Heart right ventricle (tissue), 16 donors: ENCODE results near the gene RAC3. TPM values are rescaled to one million over a fixed set of nuclear protein-coding genes. Genes with fewer than 3 reads are reported as not detected.

Source experiments
- ATAC-seq, 8 donors: fragments of 200-7000 bp; cut with Tn5 transposase; one replicate each; pipeline ENCODE4 v1.9.1; 2020; ENCODE audit warnings: mild to moderate bottlenecking in 8 of 8, moderate library complexity in 8 of 8, moderate number of reproducible peaks in 1 of 8
- DNase-seq, 2 donors: peaks; one replicate each; pipeline ENCODE4 v3.0.0-alpha.2; 2020
- H3K27ac ChIP-seq, 10 donors: fragments of 200-600 bp; sonication (generic) in 2 of 10; one replicate each; pipeline versions ENCODE4 v1.5.0 to v1.8.0; 2020 to 2022; ENCODE audit warnings: mild to moderate bottlenecking in 3 of 10
- H3K27me3 ChIP-seq, 7 donors: fragments of 200-600 bp; one replicate each; pipeline ENCODE4 v1.8.0; 2021 to 2022; ENCODE audit warnings: mild to moderate bottlenecking in 2 of 7
- H3K36me3 ChIP-seq, 9 donors: fragments of 200-600 bp; sonication (generic) in 1 of 9; one replicate each; pipeline versions ENCODE4 v1.5.0 to v1.8.0; 2020 to 2022; ENCODE audit warnings: mild to moderate bottlenecking in 2 of 9
- H3K4me1 ChIP-seq, 9 donors: fragments of 200-600 bp; sonication (generic) in 1 of 9; one replicate each; pipeline versions ENCODE4 v1.5.0 to v1.8.0; 2020 to 2022; ENCODE audit warnings: mild to moderate bottlenecking in 4 of 9
- H3K4me3 ChIP-seq, 10 donors: fragments of 200-600 bp; sonication (generic) in 2 of 10; one replicate each; pipeline versions ENCODE4 v1.5.0 to v1.8.0; 2020 to 2022; ENCODE audit warnings: mild to moderate bottlenecking in 7 of 10, moderate library complexity in 2 of 10
- H3K9me3 ChIP-seq, 11 donors: fragments of 200-600 bp in 10 of 11; sonication (generic) in 2 of 11; one replicate each; pipeline versions ENCODE4 v1.5.0 to v1.8.0; 2013 to 2022; ENCODE audit warnings: mild to moderate bottlenecking in 2 of 11, control low read depth in 1 of 11, moderate library complexity in 1 of 11
- CTCF ChIP-seq, 9 donors: fragments of 200-600 bp; sonication (generic) in 2 of 9; IDR thresholded peaks; one replicate each; pipeline versions ENCODE4 v1.5.0 to v1.8.0; 2021 to 2022; ENCODE audit warnings: antibody characterized with exemption in 9 of 9, mild to moderate bottlenecking in 5 of 9, moderate library complexity in 1 of 9
- WGBS, 2 donors: extraction: QIAGEN DNeasy Blood & Tissue Kit; methylation state at CpG; one replicate each; pipeline ENCODE4 v1.1.7; 2013; ENCODE audit warnings: inconsistent platforms in 1 of 2; 5-methylcytosine and 5-hydroxymethylcytosine counted together
- intact Hi-C, 10 donors: fragments of 100-400 bp; cut with DNase I; formaldehyde crosslinking; loops; one replicate each; pipeline versions ENCODE4 v1.11.1 to v1.14.2; 2022
- polyA plus RNA-seq, 2 donors: library from polyadenylated mRNA; stranded (reverse); fragments of 200-250 nt; gene quantifications; one replicate each; pipeline ENCODE4 v1.2.3, GENCODE V29; 2013
- total RNA-seq, 10 donors: library from RNA; stranded (reverse); fragmentation: NEBNext Ultra II Directional in 3 of 10; extraction: Animal tissue kit (Norgen Biotek cat#: 25700) in 3 of 10; gene quantifications; one replicate each; pipeline versions ENCODE4 v1.2.1 to v1.2.4, GENCODE V29; 2021 to 2023
- donor health status: Arrhythmogenic right ventricular cardiomyopathy.
- donor health status: ischemic (EF 13 %, LVEDD 7.1; RV severe dilation, severe dysfunction).
- donor health status: healthy with polysubstance abuse.
- donor health status: DM: no; HTN: yes; CAD: no.
- donor health status: DM: no; HTN: no; CAD: no.
- donor health status: ischemic (EF 25% LVEDD 6.9; RV normal size, moderate dysfunction).
- donor health status: ischemic (EF 25% LVEDD 5.7; RV mildly dilated, moderate dysfunction).
- donor health status: healthy.
- donor health status: DM: yes; HTN: yes; CAD: no.
- donor health status: Ischemic cardiomyopathy.
- donor health status: ischemic (EF 35%, LVEDD 5.7; RV mildly dilated, moderate dysfunction).
- donor health status: nonischemic (EF 11% LVEDD 7.7; RV severe dilation, severe dysfunction).
- donor health status: DM: yes; HTN: yes; CAD: no.
- donor health status: PGD.
- donor health status: ischemic (EF 29% LVEDD 5.4; RV normal size, mild dysfunction).
- donor health status: nonischemic (EF 23%, LVEDD 6.1; RV moderate dilation, normal function).

RAC3 gene
- total and polyA plus RNA-seq, 12 donors = 0.82 to 3.3 (median 1.1) TPM

- no peak for DNase-seq
- TF ChIP-seq CTCF (IDR thresholded peaks at IDR 0.05) = no peak
- peaks cover 7 to 32% (median 23%) of the 10 kb centered on the region in 9 donors for H3K4me1 ChIP-seq
- ATAC-seq = peak in 6 of 8 donors; percentile 1 to 4 (median 3)
- H3K9me3 ChIP-seq = no peaks in the 10 kb centered on the region
- 66% methylated on average over 31 of the region's 31 CpGs for WGBS, 2 donors
- intact Hi-C loops = loop anchor here (1.0 to 10.0 kb wide), 8 partner anchors 72 to 295 kb away; no protein-coding TSS in a partner anchor
- H3K36me3 ChIP-seq = peaks cover 0 to 11% (median 0%) of the 10 kb centered on the region in 9 donors
- peak overlapping the region in 9 of 10 donors; percentile 37 to 59 (median 53) for H3K4me3 ChIP-seq
- no peak overlapping the region for H3K27ac ChIP-seq
- peaks cover 0 to 10% (median 6%) of the 10 kb centered on the region in 7 donors for H3K27me3 ChIP-seq
Measured at GRCh38 chr17:82029990-82030469, 1.4 kb upstream of the RAC3 start.

GRCh38 chr17:82030470-82031302 lies 792 bp upstream of the RAC3 start:
- H3K4me1 ChIP-seq = peaks cover 7 to 35% (median 25%) of the 10 kb centered on the region in 9 donors
- H3K9me3 ChIP-seq = no peaks in the 10 kb centered on the region
- H3K4me3 ChIP-seq = peak overlapping the region; percentile 37 to 59 (median 52)
- peak; percentile 83 to 98 (median 95) for TF ChIP-seq CTCF (IDR thresholded peaks at IDR 0.05)
- ATAC-seq (peak; percentile 74 to 92 (median 84)), DNase-seq (peak; percentile 82 to 87)
- intact Hi-C loops = loop anchor here in 9 of 10 donors (1.0 to 10.0 kb wide), 8 partner anchors 72 to 294 kb away; no protein-coding TSS in a partner anchor
- peaks cover 0 to 10% (median 6%) of the 10 kb centered on the region in 7 donors for H3K27me3 ChIP-seq
- WGBS, 2 donors = 1% methylated on average over 92 to 94 of the region's 94 CpGs
- H3K36me3 ChIP-seq = peaks cover 0 to 17% (median 0%) of the 10 kb centered on the region in 9 donors
- H3K27ac ChIP-seq = peak overlapping the region in 2 of 10 donors; percentile 8 to 26

- H3K9me3 ChIP-seq = no peaks in the 10 kb centered on the region
- H3K27me3 ChIP-seq = peaks cover 0 to 10% (median 6%) of the 10 kb centered on the region in 7 donors
- TF ChIP-seq CTCF (IDR thresholded peaks at IDR 0.05) = no peak
- intact Hi-C loops = loop anchor here in 6 of 10 donors (2.0 to 10.0 kb wide), 6 partner anchors 70 to 293 kb away; no protein-coding TSS in a partner anchor
- peak overlapping the region in 8 of 10 donors; percentile 18 to 40 (median 31) for H3K4me3 ChIP-seq
- peaks cover 11 to 49% (median 38%) of the 10 kb centered on the region in 9 donors for H3K4me1 ChIP-seq
- DNase-seq (no peak), ATAC-seq (no peak)
- WGBS, 2 donors = 16 to 17% methylated on average over 39 to 57 of the region's 59 CpGs
- peaks cover 0 to 14% (median 0%) of the 10 kb centered on the region in 9 donors for H3K36me3 ChIP-seq
- H3K27ac ChIP-seq = no peak overlapping the region
Measured at GRCh38 chr17:82031885-82032627, 578 bp downstream of the RAC3 start.
